Tibial nerve (tissue), 4 donors: ENCODE results near the gene SHB. TPM values are rescaled to one million over a fixed set of nuclear protein-coding genes. Genes with fewer than 3 reads are reported as not detected.

Experiments
- DNase-seq, 2 donors: peaks; one replicate each; pipeline ENCODE4 v3.0.0-alpha.2; 2019; ENCODE audit warnings: low spot score in 2 of 2
- H3K27ac ChIP-seq, 4 donors: fragments of 200-600 bp; sonication (generic) in 3 of 4; one replicate each; pipeline ENCODE4 v1.5.1; 2017 to 2019; ENCODE audit warnings: mild to moderate bottlenecking in 1 of 4
- H3K27me3 ChIP-seq, 2 donors: fragments of 200-600 bp; sonication (generic) in 1 of 2; one replicate each; pipeline versions ENCODE4 v1.5.1 to v1.6.0; 2017 to 2019
- H3K36me3 ChIP-seq, 3 donors: fragments of 200-600 bp; sonication (generic); one replicate each; pipeline ENCODE4 v1.5.1; 2018 to 2019
- H3K4me1 ChIP-seq, 4 donors: fragments of 200-600 bp; sonication (generic) in 3 of 4; one replicate each; pipeline ENCODE4 v1.5.1; 2017 to 2019
- H3K4me3 ChIP-seq, 4 donors: fragments of 200-600 bp; sonication (generic) in 3 of 4; one replicate each; pipeline ENCODE4 v1.5.1; 2017 to 2019; ENCODE audit warnings: mild to moderate bottlenecking in 1 of 4, moderate library complexity in 1 of 4
- H3K9me3 ChIP-seq, 4 donors: fragments of 200-600 bp; sonication (generic) in 3 of 4; one replicate each; pipeline ENCODE4 v1.5.1; 2017 to 2019
- EP300 ChIP-seq, 2 donors: sonication (generic); formaldehyde crosslinking; IDR thresholded peaks; one replicate each; pipeline ENCODE4 v1.6.1; 2017; ENCODE audit warnings: antibody characterized with exemption in 2 of 2, mild to moderate bottlenecking in 1 of 2
- POLR2A ChIP-seq, 2 donors: fragments of 450-650 bp; IDR thresholded peaks; one replicate each; pipeline ENCODE4 v1.6.1; 2017; ENCODE audit warnings: antibody characterized with exemption in 2 of 2, mild to moderate bottlenecking in 2 of 2, moderate library complexity in 2 of 2
- WGBS, 2 donors: methylation state at CpG; one replicate each; pipeline ENCODE4 v1.1.5; 2018; 5-methylcytosine and 5-hydroxymethylcytosine counted together
- total RNA-seq, 4 donors: library from RNA; depleted of rRNA; stranded (reverse); fragments of >200 nt; gene quantifications; one replicate each; pipeline ENCODE4 v1.1.0, GENCODE V29; 2016
- TF ChIP-seq, protein P1 (sequence below), 5 experiments: fragments of 200-600 bp in 3 of 5; fragments of 450-650 bp in 2 of 5; sonication (generic) in 3 of 5; IDR thresholded peaks; one replicate each; pipeline ENCODE4 v1.5.1; 2016 to 2019; ENCODE audit warnings: antibody characterized with exemption in 5 of 5, mild to moderate bottlenecking in 3 of 5, moderate library complexity in 2 of 5

SHB gene
- total RNA-seq, 4 donors from 2014 or later = 6.3 to 15.9 (median 11.6) TPM

DNA sequence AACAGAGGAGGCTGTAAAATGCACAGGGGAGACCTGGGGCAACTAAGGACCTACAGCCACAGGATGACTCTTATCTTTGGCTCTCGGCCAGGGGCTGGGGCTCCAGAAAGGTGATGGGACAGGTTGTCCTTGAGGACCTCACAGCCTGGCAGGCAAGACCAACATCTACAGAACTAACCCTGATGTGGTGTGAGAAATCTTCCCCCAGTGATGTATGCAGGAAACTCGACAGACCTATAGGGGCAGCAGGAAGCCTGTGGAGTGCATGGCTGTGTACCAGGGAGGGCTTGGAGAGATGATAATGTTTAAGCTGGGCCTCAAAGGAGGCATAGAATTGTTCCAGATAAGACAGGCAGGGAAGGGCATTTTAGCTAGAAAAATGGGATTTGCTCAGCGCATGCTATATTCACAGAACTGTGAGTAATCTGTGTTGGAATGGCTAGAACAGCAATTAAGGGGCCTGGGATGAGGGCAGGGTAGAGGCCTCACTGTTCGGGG is 96.6 kb downstream of the SHB start:
- 78 to 85% methylated on average over 4 of the region's 4 CpGs for WGBS, 2 donors
- Histone ChIP-seq H3K27me3 (no peaks in the 10 kb centered on the region), H3K9me3 (no peaks in the 10 kb centered on the region), H3K4me3 (no peak overlapping the region), H3K36me3 (peaks cover 0 to 28% (median 0%) of the 10 kb centered on the region in 3 donors), H3K27ac (no peak overlapping the region), H3K4me1 (peaks cover 0 to 10% (median 0%) of the 10 kb centered on the region in 4 donors)
- DNase-seq = no peak
- TF ChIP-seq, protein P1, sequence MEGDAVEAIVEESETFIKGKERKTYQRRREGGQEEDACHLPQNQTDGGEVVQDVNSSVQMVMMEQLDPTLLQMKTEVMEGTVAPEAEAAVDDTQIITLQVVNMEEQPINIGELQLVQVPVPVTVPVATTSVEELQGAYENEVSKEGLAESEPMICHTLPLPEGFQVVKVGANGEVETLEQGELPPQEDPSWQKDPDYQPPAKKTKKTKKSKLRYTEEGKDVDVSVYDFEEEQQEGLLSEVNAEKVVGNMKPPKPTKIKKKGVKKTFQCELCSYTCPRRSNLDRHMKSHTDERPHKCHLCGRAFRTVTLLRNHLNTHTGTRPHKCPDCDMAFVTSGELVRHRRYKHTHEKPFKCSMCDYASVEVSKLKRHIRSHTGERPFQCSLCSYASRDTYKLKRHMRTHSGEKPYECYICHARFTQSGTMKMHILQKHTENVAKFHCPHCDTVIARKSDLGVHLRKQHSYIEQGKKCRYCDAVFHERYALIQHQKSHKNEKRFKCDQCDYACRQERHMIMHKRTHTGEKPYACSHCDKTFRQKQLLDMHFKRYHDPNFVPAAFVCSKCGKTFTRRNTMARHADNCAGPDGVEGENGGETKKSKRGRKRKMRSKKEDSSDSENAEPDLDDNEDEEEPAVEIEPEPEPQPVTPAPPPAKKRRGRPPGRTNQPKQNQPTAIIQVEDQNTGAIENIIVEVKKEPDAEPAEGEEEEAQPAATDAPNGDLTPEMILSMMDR (IDR thresholded peaks at IDR 0.05) = no peak
- TF ChIP-seq EP300 (IDR thresholded peaks at IDR 0.05) (no peak), POLR2A (IDR thresholded peaks at IDR 0.05) (no peak)

DNA sequence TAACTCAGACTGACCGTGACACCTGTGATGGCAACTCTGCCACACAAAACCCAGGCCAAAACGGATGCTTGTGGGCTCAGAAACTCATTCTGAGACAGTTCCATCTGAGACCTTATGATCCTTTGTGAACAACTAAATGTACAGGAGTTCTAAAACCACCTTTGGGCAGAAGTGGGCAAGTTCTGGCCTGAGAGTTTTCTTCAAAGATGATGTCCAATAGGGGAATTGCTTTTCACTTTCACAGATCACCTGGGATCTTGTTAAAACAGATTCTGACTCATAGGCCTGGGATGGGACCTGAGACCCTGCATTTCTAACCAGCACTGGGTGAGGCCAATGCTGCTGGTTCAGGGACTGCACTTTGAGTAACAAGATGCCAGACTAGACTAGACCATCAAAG is 97.3 kb downstream of the SHB start:
- Histone ChIP-seq H3K36me3 (peaks cover 0 to 28% (median 0%) of the 10 kb centered on the region in 3 donors), H3K4me1 (peaks cover 0 to 5% (median 0%) of the 10 kb centered on the region in 4 donors), H3K27ac (no peak overlapping the region), H3K27me3 (no peaks in the 10 kb centered on the region), H3K9me3 (no peaks in the 10 kb centered on the region), H3K4me3 (no peak overlapping the region)
- TF ChIP-seq, protein P1 (IDR thresholded peaks at IDR 0.05) = no peak
- no peak for TF ChIP-seq POLR2A (IDR thresholded peaks at IDR 0.05)
- no peak for TF ChIP-seq EP300 (IDR thresholded peaks at IDR 0.05)
- 95 to 97% methylated on average over 2 of the region's 2 CpGs for WGBS, 2 donors
- DNase-seq = no peak

DNA sequence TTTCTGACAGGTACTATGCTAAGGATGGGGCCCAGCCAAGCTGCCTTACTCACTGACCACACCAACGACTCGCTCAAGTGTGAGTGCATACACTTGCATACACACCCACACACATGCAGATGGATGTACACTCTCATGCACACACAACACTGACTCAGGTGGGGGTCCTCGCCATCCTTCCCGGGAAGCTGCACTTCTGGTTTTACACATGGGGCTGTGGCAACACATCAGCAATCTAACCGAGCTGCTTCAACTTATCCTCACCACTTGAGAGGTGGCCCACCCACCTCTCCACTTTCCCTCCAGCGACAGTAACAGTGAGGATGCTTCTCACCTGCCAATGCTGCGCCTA is 97.9 kb downstream of the SHB start:
- H3K27me3 ChIP-seq = no peaks in the 10 kb centered on the region
- no peak overlapping the region for H3K4me3 ChIP-seq
- no peak overlapping the region for H3K27ac ChIP-seq
- peaks cover 0 to 5% (median 0%) of the 10 kb centered on the region in 4 donors for H3K4me1 ChIP-seq
- TF ChIP-seq, protein P1 (IDR thresholded peaks at IDR 0.05) = no peak
- TF ChIP-seq EP300 (IDR thresholded peaks at IDR 0.05) (no peak), POLR2A (IDR thresholded peaks at IDR 0.05) (no peak)
- no peaks in the 10 kb centered on the region for H3K9me3 ChIP-seq
- peaks cover 0 to 28% (median 0%) of the 10 kb centered on the region in 3 donors for H3K36me3 ChIP-seq
- no peak for DNase-seq
- whole genome bisulfite sequencing, 2 donors = 84 to 88% methylated on average over 7 of the region's 7 CpGs

DNA sequence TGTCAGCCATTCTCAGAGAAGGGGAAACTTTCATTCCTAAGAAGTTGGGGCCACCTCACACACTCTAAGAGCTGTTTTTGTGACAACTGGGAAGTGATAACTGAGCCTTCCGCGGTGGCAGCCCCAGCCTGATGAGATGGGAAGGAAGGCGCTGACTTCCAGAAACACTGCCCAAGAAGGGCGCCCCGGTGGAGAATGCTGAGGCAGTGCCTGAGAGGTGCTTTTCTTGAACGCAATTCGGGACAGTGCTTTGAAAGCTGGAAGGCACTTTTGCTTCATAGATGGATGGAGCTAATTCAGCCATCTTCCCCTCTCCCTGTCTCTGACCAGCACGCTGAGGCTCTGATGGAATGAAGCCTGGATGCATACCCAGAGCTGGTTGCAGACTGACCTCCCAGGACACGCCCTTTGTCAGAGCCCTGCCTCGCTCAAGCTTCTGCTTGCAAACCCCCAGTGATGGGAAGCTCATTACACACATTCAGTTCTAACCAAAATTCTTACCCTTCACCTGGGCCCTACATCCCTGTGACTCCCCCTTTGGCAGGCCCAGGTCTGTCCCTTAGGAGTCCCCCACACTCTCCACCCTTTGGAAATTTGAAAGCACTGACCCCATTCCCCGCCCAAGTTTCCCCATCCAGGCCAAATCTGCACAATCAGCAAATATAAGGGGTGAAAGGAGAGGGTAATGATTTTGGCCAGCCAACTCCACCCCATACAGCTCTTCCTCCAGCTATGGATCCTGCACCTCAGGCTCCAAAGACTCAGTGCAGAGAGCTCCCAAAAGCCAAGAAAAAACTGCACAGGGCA is 98.5 kb downstream of the SHB start:
- no peaks in the 10 kb centered on the region for H3K9me3 ChIP-seq
- H3K4me1 ChIP-seq = peaks cover 0 to 5% (median 0%) of the 10 kb centered on the region in 4 donors
- H3K36me3 ChIP-seq = peaks cover 0 to 28% (median 0%) of the 10 kb centered on the region in 3 donors
- WGBS, 2 donors = 77 to 86% methylated on average over 11 of the region's 11 CpGs
- no peak for TF ChIP-seq POLR2A (IDR thresholded peaks at IDR 0.05)
- TF ChIP-seq, protein P1 (IDR thresholded peaks at IDR 0.05) = no peak
- TF ChIP-seq EP300 (IDR thresholded peaks at IDR 0.05) = no peak
- no peak overlapping the region for H3K27ac ChIP-seq
- no peaks in the 10 kb centered on the region for H3K27me3 ChIP-seq
- no peak overlapping the region for H3K4me3 ChIP-seq
- no peak for DNase-seq
